ENCODE results near the gene ANKS1B.

The ANKS1B gene

GRCh38 chr12:98808243-98808875 is 1176.4 kb downstream of the ANKS1B start:
- in situ Hi-C loops (cut with MboI; ENCODE audit: low sequenced_read_pairs), result no loop called here

- in situ Hi-C loops (cut with MboI; ENCODE audit: low sequenced_read_pairs), result no loop called here
These were observed 1177.5 kb downstream of the ANKS1B start for GRCh38 chr12:98807187-98807586.

DNA sequence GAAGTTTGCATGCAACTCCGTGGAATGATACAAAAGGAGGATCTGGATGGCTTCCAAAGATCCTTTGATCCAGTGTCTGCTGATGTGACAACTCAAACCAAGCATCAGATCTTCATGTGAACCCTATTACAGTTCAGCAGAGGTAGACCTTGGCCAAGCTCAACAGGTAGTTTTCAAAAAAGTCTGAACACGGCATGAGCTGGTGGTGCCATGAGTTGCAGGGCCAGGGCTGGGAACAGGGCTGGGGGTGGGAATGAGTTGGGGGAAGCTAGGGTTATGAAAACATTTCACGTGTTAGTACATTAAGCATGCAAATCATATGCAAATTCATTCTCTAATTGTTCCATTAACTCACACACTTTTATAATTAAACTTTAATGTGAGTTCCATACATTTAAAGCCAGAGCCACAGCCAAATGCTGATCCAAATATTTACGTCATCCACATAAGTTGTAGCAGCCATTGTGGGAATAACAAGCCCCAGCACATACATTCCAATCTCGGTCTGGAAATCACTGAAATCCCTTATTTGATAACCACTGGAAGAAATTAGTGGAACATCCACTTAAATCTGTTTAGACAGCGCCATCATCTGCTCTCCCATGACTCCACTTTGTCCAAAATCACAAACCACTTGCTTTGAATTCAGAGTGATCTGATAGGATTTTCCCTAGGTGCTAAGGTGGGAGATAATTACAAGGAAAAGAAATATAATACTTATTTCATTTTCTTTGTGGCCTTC is 1181.1 kb downstream of the ANKS1B start:
- in situ Hi-C loops (cut with MboI; ENCODE audit: low sequenced_read_pairs), result no loop called here

- in situ Hi-C loops (cut with MboI; ENCODE audit: low sequenced_read_pairs), result no loop called here
These were observed 1184.9 kb downstream of the ANKS1B start for GRCh38 chr12:98799822-98800221.

GRCh38 chr12:98799146-98799810 is 1185.5 kb downstream of the ANKS1B start:
- in situ Hi-C loops (cut with MboI; ENCODE audit: low sequenced_read_pairs), result no loop called here

GRCh38 chr12:98797200-98797599 is 1187.5 kb downstream of the ANKS1B start:
- in situ Hi-C loops (cut with MboI; ENCODE audit: low sequenced_read_pairs), result no loop called here

GRCh38 chr12:98796745-98797144 is 1188.0 kb downstream of the ANKS1B start:
- in situ Hi-C loops (cut with MboI; ENCODE audit: low sequenced_read_pairs), result no loop called here

DNA sequence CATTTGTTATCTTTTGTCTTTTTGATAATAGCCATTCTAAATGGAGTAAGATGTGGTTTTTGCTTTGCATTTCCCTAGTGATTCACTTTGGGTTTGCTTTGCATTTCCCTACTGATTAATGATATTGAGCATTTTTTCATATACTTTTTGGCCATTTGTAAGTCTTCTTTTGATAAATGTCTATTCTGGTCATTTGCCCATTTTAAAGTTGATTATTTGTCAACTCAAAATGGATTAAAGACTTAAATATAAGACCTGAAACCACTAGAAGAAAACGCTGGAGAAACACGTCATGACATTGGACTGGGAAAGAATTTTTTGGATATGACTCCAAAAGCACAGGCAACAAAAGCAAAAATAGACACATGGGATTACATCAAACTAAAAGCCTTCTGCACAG is 1191.6 kb downstream of the ANKS1B start:
- in situ Hi-C loops (cut with MboI; ENCODE audit: low sequenced_read_pairs), result no loop called here

DNA sequence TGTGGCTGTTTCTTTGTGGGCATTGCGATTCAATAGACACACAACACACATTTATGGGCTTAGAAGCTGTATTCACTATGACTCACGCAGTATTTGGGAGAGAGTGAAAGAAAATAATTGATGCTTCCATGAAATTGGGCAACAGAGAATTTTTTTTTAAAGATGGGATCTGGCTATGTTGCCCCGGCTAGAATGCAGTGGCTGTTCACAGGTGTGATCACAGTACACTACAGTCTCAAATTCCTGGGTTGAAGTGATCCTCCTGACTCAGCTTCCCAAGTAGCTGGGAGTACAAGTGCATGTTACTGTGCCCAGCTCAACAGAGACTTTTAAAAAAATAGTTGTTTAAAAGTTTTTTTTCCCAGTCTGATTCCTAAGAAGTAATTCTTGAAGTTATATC is 1193.3 kb downstream of the ANKS1B start:
- in situ Hi-C loops (cut with MboI; ENCODE audit: low sequenced_read_pairs), result no loop called here

- in situ Hi-C loops (cut with MboI; ENCODE audit: low sequenced_read_pairs), result no loop called here
These were observed 1196.3 kb downstream of the ANKS1B start for GRCh38 chr12:98788396-98788795.

- in situ Hi-C loops (cut with MboI; ENCODE audit: low sequenced_read_pairs), result no loop called here
These were observed 1198.1 kb downstream of the ANKS1B start for GRCh38 chr12:98786653-98787052.

DNA sequence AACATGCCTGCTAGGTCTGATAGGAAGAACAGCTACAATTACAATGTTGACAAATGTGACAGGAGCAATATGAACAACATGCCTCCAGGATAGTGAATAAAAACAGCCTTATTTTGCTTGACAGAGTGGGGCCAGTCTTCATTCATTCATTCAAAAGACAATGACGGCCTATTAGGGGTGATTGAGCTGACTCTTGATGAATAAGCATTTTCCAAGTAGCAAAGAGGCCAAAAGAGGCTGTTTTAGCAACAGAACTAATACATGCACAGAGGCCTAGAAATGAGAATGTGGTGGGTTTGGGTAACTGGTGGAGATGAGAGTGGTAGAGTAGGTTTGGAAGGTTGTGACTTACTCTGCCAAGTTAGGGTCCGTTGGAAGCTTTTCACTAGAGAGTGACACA is 1201.3 kb downstream of the ANKS1B start:
- in situ Hi-C loops (cut with MboI; ENCODE audit: low sequenced_read_pairs), result no loop called here

DNA sequence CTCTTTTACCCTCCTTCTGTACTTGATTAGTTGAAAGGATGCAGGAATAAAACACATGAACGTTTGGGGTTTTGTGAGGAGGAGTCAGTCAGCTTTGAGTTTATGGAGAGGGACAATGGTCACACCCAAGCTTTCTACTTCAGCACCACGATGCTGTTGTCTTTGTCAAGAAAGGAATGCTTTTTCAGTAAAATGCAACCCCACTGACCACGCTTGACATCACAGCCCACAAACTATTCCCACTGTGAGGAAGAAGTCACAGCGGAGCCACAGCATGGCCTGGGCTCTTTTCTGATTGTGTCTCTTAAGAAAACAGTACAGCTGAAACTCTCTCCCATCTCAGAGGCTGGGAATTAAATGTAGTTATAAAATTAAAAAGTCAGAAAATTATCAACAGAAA is 1204.5 kb downstream of the ANKS1B start:
- in situ Hi-C loops (cut with MboI; ENCODE audit: low sequenced_read_pairs), result no loop called here

DNA sequence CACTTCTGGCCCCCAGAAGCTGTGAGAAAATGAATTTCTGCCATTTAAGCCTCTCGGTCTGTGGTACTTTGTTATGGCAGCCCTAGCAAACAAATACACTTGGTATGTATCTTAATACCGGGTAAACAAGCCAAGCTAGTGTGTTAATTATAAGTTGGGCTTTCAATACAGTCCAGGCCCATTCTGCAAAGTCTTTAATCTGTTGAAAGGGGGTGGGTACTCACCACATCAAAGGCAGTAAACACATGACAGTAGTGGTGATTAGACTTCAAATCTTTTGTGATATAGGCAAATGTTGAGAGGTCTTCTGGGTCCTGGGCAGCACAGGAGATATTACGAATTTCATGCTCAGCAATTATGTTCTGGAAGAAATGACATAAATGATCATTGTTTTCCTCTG is 1211.9 kb downstream of the ANKS1B start:
- in situ Hi-C loops (cut with MboI; ENCODE audit: low sequenced_read_pairs), result no loop called here

GRCh38 chr12:98771811-98772752 is 1212.7 kb downstream of the ANKS1B start:
- in situ Hi-C loops (cut with MboI; ENCODE audit: low sequenced_read_pairs), result no loop called here

DNA sequence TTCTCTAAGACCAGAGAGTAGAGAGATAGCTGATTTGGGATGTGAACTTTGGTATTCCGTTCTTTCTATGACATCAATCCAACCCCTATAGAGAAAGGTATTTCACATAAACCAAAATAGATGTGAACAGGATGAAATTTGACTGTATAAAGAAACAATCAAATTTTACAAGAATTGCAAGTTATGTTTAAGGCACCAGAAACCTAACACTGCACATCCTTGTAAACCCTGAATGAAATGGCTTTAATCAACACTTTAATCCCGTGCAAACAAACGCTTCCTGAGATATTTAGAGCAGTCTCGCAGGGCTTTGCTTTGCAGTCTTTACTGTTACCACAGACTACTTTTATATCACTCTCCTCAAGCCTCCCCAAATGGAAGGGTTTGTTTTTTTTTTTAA is 1214.5 kb downstream of the ANKS1B start:
- in situ Hi-C loops (cut with MboI; ENCODE audit: low sequenced_read_pairs), result no loop called here

- in situ Hi-C loops (cut with MboI; ENCODE audit: low sequenced_read_pairs), result no loop called here
These were observed 1215.7 kb downstream of the ANKS1B start for GRCh38 chr12:98769068-98769467.

- in situ Hi-C loops (cut with MboI; ENCODE audit: low sequenced_read_pairs), result no loop called here
These were observed 1217.5 kb downstream of the ANKS1B start for GRCh38 chr12:98767248-98767647.

DNA sequence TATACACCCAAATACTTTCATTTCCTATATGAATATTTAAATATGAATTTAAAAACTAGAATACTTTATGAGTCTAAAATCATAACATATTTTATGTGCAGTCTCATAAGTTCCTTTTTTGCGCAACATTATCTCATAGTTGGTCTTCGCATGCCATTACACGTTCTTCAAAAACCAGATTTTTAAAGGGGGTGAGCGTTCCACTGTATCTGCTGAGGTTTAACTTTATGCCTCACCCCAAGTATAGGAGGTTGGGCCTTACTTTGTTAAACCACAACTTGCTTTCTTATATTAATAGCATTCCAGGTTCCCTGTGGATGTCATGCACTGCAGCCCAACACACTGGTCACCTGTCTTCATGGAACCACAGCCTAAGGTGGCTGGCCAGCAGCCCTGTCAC is 1221.1 kb downstream of the ANKS1B start:
- in situ Hi-C loops (cut with MboI; ENCODE audit: low sequenced_read_pairs), result no loop called here

GRCh38 chr12:98758331-98758730 is 1226.4 kb downstream of the ANKS1B start:
- in situ Hi-C loops (cut with MboI; ENCODE audit: low sequenced_read_pairs), result no loop called here

DNA sequence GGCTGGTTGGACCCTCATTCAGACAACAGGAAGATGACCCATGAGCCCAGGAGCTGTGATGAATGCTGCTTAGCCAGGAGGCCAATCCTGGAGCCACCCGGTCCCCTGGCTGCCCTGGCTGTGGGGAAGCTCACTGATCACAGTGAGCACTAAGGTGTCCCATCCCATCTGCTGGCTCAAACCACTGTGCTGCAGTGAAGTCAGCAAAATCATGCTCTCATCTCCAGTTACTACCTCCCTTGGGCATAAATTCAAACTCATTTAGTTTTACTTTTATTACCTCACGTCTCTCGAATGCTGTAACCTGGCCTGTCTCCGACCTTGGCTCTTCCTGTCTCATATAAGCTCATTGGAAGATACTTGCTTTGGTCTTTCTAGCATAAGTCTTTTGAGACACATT is 1227.3 kb downstream of the ANKS1B start:
- in situ Hi-C loops (cut with MboI; ENCODE audit: low sequenced_read_pairs), result no loop called here
